ENCODE data around the gene MAP3K21. TPM values are rescaled to one million over a fixed set of nuclear protein-coding genes. Genes with fewer than 3 reads are reported as not detected.

The MAP3K21 gene
- total RNA-seq, 1 experiment from 2014 or later: 18.3 TPM

DNA sequence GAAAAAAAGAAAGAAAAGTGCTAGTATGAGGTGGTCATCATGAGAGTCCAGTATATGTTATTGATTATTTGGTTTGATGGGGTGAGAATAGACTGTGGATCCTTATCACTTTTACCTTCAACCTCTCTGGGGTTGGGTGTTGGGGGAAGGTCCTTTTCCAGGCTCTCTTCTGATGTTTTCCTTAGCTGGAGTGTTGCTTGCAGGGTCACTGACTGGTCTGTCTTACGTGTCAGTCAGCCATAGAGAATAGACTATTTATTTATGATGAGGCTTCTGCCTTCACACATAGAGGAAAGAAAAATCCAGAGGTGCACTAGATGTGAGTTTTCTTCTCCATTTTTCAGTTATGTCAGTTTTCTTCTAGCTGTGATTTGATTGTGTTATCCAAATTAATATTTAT, 36.5 kb downstream of the MAP3K21 start:
- H3F3A ChIP-seq (ENCODE audit: insufficient read depth, low read depth): peaks cover 24% of the 10 kb centered on the region
- H3K4me1 ChIP-seq (replicated peaks; ENCODE audit: insufficient read depth): peaks cover 26% of the 10 kb centered on the region
- BruUV-seq (replicated peaks): no TSS peak
- no peak overlapping the region for H3K27ac ChIP-seq
- no peaks in the 10 kb centered on the region for H4K20me1 ChIP-seq (ENCODE audit: insufficient read depth)
- H3K4me2 ChIP-seq: no peak overlapping the region
- H3K9me2 ChIP-seq (ENCODE audit: insufficient read depth): no peaks in the 10 kb centered on the region
- ChIA-PET CTCF (interaction anchor here (0.6 to 1.4 kb wide), 4 partner anchors 39 to 751 kb away, joined by 3 to 7 read pairs (median 4); no protein-coding TSS in a partner anchor), POLR2A (ENCODE audit: unreplicated experiment) (no interaction called here)
- TF ChIP-seq EZH2 (IDR thresholded peaks at IDR 0.05; ENCODE audit: low read depth): no peak
- TF ChIP-seq, protein P1, sequence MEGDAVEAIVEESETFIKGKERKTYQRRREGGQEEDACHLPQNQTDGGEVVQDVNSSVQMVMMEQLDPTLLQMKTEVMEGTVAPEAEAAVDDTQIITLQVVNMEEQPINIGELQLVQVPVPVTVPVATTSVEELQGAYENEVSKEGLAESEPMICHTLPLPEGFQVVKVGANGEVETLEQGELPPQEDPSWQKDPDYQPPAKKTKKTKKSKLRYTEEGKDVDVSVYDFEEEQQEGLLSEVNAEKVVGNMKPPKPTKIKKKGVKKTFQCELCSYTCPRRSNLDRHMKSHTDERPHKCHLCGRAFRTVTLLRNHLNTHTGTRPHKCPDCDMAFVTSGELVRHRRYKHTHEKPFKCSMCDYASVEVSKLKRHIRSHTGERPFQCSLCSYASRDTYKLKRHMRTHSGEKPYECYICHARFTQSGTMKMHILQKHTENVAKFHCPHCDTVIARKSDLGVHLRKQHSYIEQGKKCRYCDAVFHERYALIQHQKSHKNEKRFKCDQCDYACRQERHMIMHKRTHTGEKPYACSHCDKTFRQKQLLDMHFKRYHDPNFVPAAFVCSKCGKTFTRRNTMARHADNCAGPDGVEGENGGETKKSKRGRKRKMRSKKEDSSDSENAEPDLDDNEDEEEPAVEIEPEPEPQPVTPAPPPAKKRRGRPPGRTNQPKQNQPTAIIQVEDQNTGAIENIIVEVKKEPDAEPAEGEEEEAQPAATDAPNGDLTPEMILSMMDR (conservative IDR thresholded peaks at IDR 0.05): no peak
- no peaks in the 10 kb centered on the region for H3K9me3 ChIP-seq (ENCODE audit: insufficient read depth, low read depth)
- H3K4me3 ChIP-seq: no peak overlapping the region
- intact Hi-C loops (cut with micrococcal nuclease; ENCODE audit: unreplicated experiment): loop anchor here (1.0 to 10.0 kb wide), 4 partner anchors 31 to 747 kb away; partner anchors contain the start of genes MAP3K21 and SLC35F3
- no peaks in the 10 kb centered on the region for H3K36me3 ChIP-seq (ENCODE audit: low read depth)
- DNase-seq: no peak
- no peak overlapping the region for H2AFZ ChIP-seq
- no peaks in the 10 kb centered on the region for H3K27me3 ChIP-seq (ENCODE audit: insufficient read depth, low read depth)
- peaks cover 15% of the 10 kb centered on the region; the same call in 1 of the 2 replicates for H3K79me2 ChIP-seq (ENCODE audit: low read depth)

DNA sequence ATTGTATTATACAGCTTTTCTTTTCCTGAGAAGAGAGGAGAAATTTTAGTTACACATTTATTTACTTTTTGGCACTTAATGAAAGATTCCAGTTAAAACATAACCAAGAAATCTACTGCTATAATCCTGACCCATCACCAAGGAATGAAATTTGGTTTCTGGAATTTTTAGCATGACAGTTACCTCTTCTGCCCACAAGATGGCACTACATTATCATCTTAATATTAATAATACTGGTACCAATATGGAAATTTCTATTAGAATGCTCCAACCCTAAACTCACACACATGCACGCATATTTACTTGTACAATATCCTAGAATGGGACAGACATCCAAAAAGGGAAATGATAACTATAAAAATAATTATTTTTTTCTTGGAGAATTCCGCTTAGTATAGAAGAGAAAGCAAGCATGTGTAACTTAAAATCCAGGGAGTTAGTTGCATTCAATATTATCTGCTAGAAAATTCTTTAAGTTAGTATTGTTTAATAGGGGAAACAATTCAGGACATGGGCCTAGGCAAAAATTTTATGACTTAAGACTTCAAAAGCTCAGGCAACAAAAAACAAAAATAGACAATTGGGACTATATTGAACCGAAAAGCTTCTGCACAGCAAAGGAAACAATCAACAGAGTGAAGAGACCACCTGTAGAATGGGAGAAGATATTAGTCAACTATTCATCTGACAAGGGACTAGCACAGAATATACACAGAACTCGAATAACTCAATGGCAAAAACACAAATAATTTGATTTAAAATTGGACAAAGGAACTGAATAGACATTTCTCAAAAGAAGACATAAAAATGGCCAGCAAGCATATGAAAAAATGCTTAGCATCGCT, 37.4 kb downstream of the MAP3K21 start:
- Histone ChIP-seq H3K79me2 (ENCODE audit: low read depth) (peaks cover 15% of the 10 kb centered on the region; the same call in 1 of the 2 replicates), H3F3A (ENCODE audit: insufficient read depth, low read depth) (peaks cover 24% of the 10 kb centered on the region), H2AFZ (no peak overlapping the region), H3K4me1 (replicated peaks; ENCODE audit: insufficient read depth) (peaks cover 26% of the 10 kb centered on the region), H3K4me3 (no peak overlapping the region), H3K36me3 (ENCODE audit: low read depth) (no peaks in the 10 kb centered on the region), H4K20me1 (ENCODE audit: insufficient read depth) (no peaks in the 10 kb centered on the region), H3K9me2 (ENCODE audit: insufficient read depth) (no peaks in the 10 kb centered on the region), H3K27ac (no peak overlapping the region), H3K27me3 (ENCODE audit: insufficient read depth, low read depth) (no peaks in the 10 kb centered on the region), H3K9me3 (ENCODE audit: insufficient read depth, low read depth) (no peaks in the 10 kb centered on the region), H3K4me2 (no peak overlapping the region)
- CTCF ChIA-PET: interaction anchor here (0.6 to 1.4 kb wide), 5 partner anchors 40 to 750 kb away, joined by 3 to 7 read pairs (median 4); no protein-coding TSS in a partner anchor
- TF ChIP-seq, protein P1 (conservative IDR thresholded peaks at IDR 0.05): peak; percentile 85
- TF ChIP-seq EZH2 (IDR thresholded peaks at IDR 0.05; ENCODE audit: low read depth): no peak
- peak in 1 of 2 experiments; percentile 36 for DNase-seq
- intact Hi-C loops (cut with micrococcal nuclease; ENCODE audit: unreplicated experiment): loop anchor here (1.0 to 10.0 kb wide), 6 partner anchors 30 to 746 kb away; partner anchors contain the start of genes MAP3K21 and SLC35F3
- BruUV-seq (replicated peaks): no TSS peak
- POLR2A ChIA-PET (ENCODE audit: unreplicated experiment): interaction anchor here (0.7 kb wide), 1 partner anchor 77 kb away, joined by 3 read pairs; no protein-coding TSS in a partner anchor

DNA sequence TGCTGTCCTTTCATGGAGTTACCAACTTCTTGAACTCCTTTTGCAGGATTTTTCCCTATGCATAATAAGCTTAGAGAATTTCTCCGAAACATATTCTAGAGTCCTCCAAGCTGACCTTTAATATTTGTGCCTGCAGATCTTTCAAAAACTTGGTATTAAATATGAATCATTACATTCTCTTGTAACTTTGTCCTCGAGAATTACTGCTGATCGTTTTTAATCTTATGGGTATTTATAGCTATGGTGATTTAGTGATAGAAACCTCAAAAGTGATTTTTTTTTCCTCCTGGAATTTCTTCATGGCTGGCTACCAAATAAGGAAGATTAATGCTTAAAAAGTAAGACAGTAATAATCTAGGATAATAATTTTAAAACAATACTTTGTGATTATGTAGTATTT, 39.1 kb downstream of the MAP3K21 start:
- no peaks in the 10 kb centered on the region for H3K27me3 ChIP-seq (ENCODE audit: insufficient read depth, low read depth)
- no peaks in the 10 kb centered on the region for H3K9me2 ChIP-seq (ENCODE audit: insufficient read depth)
- peaks cover 15% of the 10 kb centered on the region; the same call in 1 of the 2 replicates for H3K79me2 ChIP-seq (ENCODE audit: low read depth)
- no peak overlapping the region for H3K4me3 ChIP-seq
- BruUV-seq (replicated peaks): no TSS peak
- peak overlapping the region; percentile 42; the same call in 1 of the 2 replicates for H3K27ac ChIP-seq
- POLR2A ChIA-PET (ENCODE audit: unreplicated experiment): interaction anchor here (0.6 to 1.0 kb wide), 2 partner anchors 288 to 539 kb away, joined by 3 to 4 read pairs; no protein-coding TSS in a partner anchor
- no peak overlapping the region for H3K4me2 ChIP-seq
- no peak for DNase-seq
- no peaks in the 10 kb centered on the region for H4K20me1 ChIP-seq (ENCODE audit: insufficient read depth)
- no peaks in the 10 kb centered on the region for H3K36me3 ChIP-seq (ENCODE audit: low read depth)
- intact Hi-C loops (cut with micrococcal nuclease; ENCODE audit: unreplicated experiment): loop anchor here (5.0 to 10.0 kb wide), 2 partner anchors 64 to 538 kb away; partner anchors contain the start of gene SLC35F3
- no peak for TF ChIP-seq EZH2 (IDR thresholded peaks at IDR 0.05; ENCODE audit: low read depth)
- TF ChIP-seq, protein P1 (conservative IDR thresholded peaks at IDR 0.05): no peak
- H3F3A ChIP-seq (ENCODE audit: insufficient read depth, low read depth): peaks cover 24% of the 10 kb centered on the region
- H2AFZ ChIP-seq: no peak overlapping the region
- CTCF ChIA-PET: interaction anchor here (0.7 kb wide), 1 partner anchor 469 kb away, joined by 3 read pairs; no protein-coding TSS in a partner anchor
- peaks cover 26% of the 10 kb centered on the region for H3K4me1 ChIP-seq (replicated peaks; ENCODE audit: insufficient read depth)
- H3K9me3 ChIP-seq (ENCODE audit: insufficient read depth, low read depth): no peaks in the 10 kb centered on the region

All from PC-9 (cell line).